ENCODE data around the gene ZDHHC21.
A peak's percentile ranks its signal among the peaks of the same experiment; 100 is the strongest.

Gene ZDHHC21

GRCh38 chr9:14662060-14662453, 31.2 kb downstream of the ZDHHC21 start:
- TF ChIP-seq CTCF (conservative IDR thresholded peaks at IDR 0.05; ENCODE audit: low read depth, low read length), result no peak
- no peak for DNase-seq (ENCODE audit: low read depth)

GRCh38 chr9:14661421-14662059, 31.7 kb downstream of the ZDHHC21 start:
- no peak overlapping the region for H3K4me3 ChIP-seq (ENCODE audit: low read depth, low read length)
- no peak for TF ChIP-seq CTCF (conservative IDR thresholded peaks at IDR 0.05; ENCODE audit: low read depth, low read length)
- DNase-seq (ENCODE audit: low read depth), result peak; percentile 63

More at GRCh38 chr9:14662060-14662453, 31.2 kb downstream of the ZDHHC21 start:
- no peak overlapping the region for H3K4me3 ChIP-seq (ENCODE audit: low read depth, low read length)

- DNase-seq (ENCODE audit: low read depth), result no peak
- TF ChIP-seq CTCF (conservative IDR thresholded peaks at IDR 0.05; ENCODE audit: low read depth, low read length), result no peak
- no peak overlapping the region for H3K4me3 ChIP-seq (ENCODE audit: low read depth, low read length)
These were observed 32.5 kb downstream of the ZDHHC21 start for GRCh38 chr9:14660721-14661120.

GRCh38 chr9:14654932-14655331, 38.3 kb downstream of the ZDHHC21 start:
- no peak for TF ChIP-seq CTCF (conservative IDR thresholded peaks at IDR 0.05; ENCODE audit: low read depth, low read length)
- no peak overlapping the region for H3K4me3 ChIP-seq (ENCODE audit: low read depth, low read length)
- peak; percentile 21 for DNase-seq (ENCODE audit: low read depth)

GRCh38 chr9:14653511-14653910, 39.7 kb downstream of the ZDHHC21 start:
- TF ChIP-seq CTCF (conservative IDR thresholded peaks at IDR 0.05; ENCODE audit: low read depth, low read length), result no peak
- no peak overlapping the region for H3K4me3 ChIP-seq (ENCODE audit: low read depth, low read length)
- peak; percentile 6 for DNase-seq (ENCODE audit: low read depth)

- no peak overlapping the region for H3K4me3 ChIP-seq (ENCODE audit: low read depth, low read length)
- DNase-seq (ENCODE audit: low read depth), result peak; percentile 74
- peak; percentile 68 for TF ChIP-seq CTCF (conservative IDR thresholded peaks at IDR 0.05; ENCODE audit: low read depth, low read length)
These were observed 40.4 kb downstream of the ZDHHC21 start for GRCh38 chr9:14652729-14653377.

GRCh38 chr9:14650596-14650995, 42.6 kb downstream of the ZDHHC21 start:
- no peak for TF ChIP-seq CTCF (conservative IDR thresholded peaks at IDR 0.05; ENCODE audit: low read depth, low read length)
- DNase-seq (ENCODE audit: low read depth), result no peak
- H3K4me3 ChIP-seq (ENCODE audit: low read depth, low read length), result no peak overlapping the region
